Fibroblast of villous mesenchyme (primary cell): ENCODE data around the gene C1QL4. TPM values are rescaled to one million over a fixed set of nuclear protein-coding genes. Genes with fewer than 3 reads are reported as not detected.

ENCODE experiments used
- DNase-seq: peaks from one replicate; pipeline ENCODE4 v3.0.0-alpha.2; 2010; ENCODE audit warnings: low read depth
- H3K4me3 ChIP-seq: 2 replicates; pipeline ENCODE4 v1.5.1; 2011; ENCODE audit warnings: low read depth, mild to moderate bottlenecking, low read length
- CTCF ChIP-seq: IDR thresholded peaks from 2 replicates; pipeline ENCODE4 v1.5.1; 2012; ENCODE audit warnings: low read depth, mild to moderate bottlenecking, low read length; ENCODE audit not compliant: insufficient read depth
- total RNA-seq: library from RNA; depleted of rRNA; stranded (reverse); fragments of >200 nt; gene quantifications from 2 replicates; pipeline ENCODE4 v1.2.3, GENCODE V29; 2012

C1QL4 gene
- total RNA-seq, 1 donor, result not detected

- DNase-seq, result no peak
- H3K4me3 ChIP-seq, result peak overlapping the region; percentile 21
- TF ChIP-seq CTCF, result no peak
Observed at GRCh38 chr12:49297695-49298060, 39.3 kb downstream of the C1QL4 start.

- peak overlapping the region; percentile 47 for H3K4me3 ChIP-seq
- no peak for TF ChIP-seq CTCF
- no peak for DNase-seq
Observed at GRCh38 chr12:49296836-49297694, 39.9 kb downstream of the C1QL4 start.

- no peak overlapping the region for H3K4me3 ChIP-seq
- peak; percentile 19 for DNase-seq
Observed at GRCh38 chr12:49296034-49296835, 40.8 kb downstream of the C1QL4 start.

GRCh38 chr12:49295082-49295936, 41.7 kb downstream of the C1QL4 start, which contains the start of gene PRPH:
PRPH (plus strand) TSS chr12:49295147; CDS start chr12:49295201, 54 bp downstream.
- TF ChIP-seq CTCF, result no peak
- no peak for DNase-seq
- H3K4me3 ChIP-seq, result no peak within 1 kb of the TSS

More at GRCh38 chr12:49296034-49296835, 40.8 kb downstream of the C1QL4 start:
- TF ChIP-seq CTCF, result peak; percentile 71

- H3K4me3 ChIP-seq, result no peak overlapping the region
- TF ChIP-seq CTCF, result no peak
- DNase-seq, result no peak
Observed at GRCh38 chr12:49294804-49295081, 42.2 kb downstream of the C1QL4 start.

GRCh38 chr12:49294086-49294803, 42.7 kb downstream of the C1QL4 start:
- no peak overlapping the region for H3K4me3 ChIP-seq
- no peak for DNase-seq
- no peak for TF ChIP-seq CTCF
